ENCODE data around the gene GPR42.

The GPR42 gene, protein sequence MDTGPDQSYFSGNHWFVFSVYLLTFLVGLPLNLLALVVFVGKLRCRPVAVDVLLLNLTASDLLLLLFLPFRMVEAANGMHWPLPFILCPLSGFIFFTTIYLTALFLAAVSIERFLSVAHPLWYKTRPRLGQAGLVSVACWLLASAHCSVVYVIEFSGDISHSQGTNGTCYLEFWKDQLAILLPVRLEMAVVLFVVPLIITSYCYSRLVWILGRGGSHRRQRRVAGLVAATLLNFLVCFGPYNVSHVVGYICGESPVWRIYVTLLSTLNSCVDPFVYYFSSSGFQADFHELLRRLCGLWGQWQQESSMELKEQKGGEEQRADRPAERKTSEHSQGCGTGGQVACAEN

GRCh38 chr19:35370722-35371121 lies at the start of gene GPR42:
Gene GPR42 (plus strand): TSS chr19:35371068. CDS start chr19:35371360, 292 bp downstream.
- H3K27me3 ChIP-seq (ENCODE audit: insufficient read depth, low read depth, severe bottlenecking): no peaks in the 10 kb centered on the region
- no peak for DNase-seq
- no peak for TF ChIP-seq CTCF (IDR thresholded peaks at IDR 0.05; ENCODE audit: low read depth, low read length)

GRCh38 chr19:35321291-35321690 lies 49.6 kb upstream of the GPR42 start:
- no peak overlapping the region for H3K27ac ChIP-seq
- TF ChIP-seq CTCF (IDR thresholded peaks at IDR 0.05; ENCODE audit: low read depth, low read length): no peak
- no peak overlapping the region for H3K4me3 ChIP-seq (ENCODE audit: low read depth, low read length)
- DNase-seq: no peak
- no peaks in the 10 kb centered on the region for H3K9me3 ChIP-seq (ENCODE audit: severe bottlenecking)
- H3K36me3 ChIP-seq: no peaks in the 10 kb centered on the region
- no peaks in the 10 kb centered on the region for H3K27me3 ChIP-seq (ENCODE audit: insufficient read depth, low read depth, severe bottlenecking)

More at GRCh38 chr19:35370722-35371121, at the start of gene GPR42:
- H3K4me3 ChIP-seq (ENCODE audit: low read depth, low read length): no peak within 1 kb of the TSS
- H3K9me3 ChIP-seq (ENCODE audit: severe bottlenecking): no peaks in the 10 kb centered on the region
- H3K36me3 ChIP-seq: no peaks in the 10 kb centered on the region
- H3K27ac ChIP-seq: no peak within 1 kb of the TSS

GRCh38 chr19:35322014-35322413 lies 48.9 kb upstream of the GPR42 start:
- no peaks in the 10 kb centered on the region for H3K9me3 ChIP-seq (ENCODE audit: severe bottlenecking)
- no peaks in the 10 kb centered on the region for H3K36me3 ChIP-seq
- no peaks in the 10 kb centered on the region for H3K27me3 ChIP-seq (ENCODE audit: insufficient read depth, low read depth, severe bottlenecking)
- no peak overlapping the region for H3K27ac ChIP-seq
- no peak for DNase-seq
- H3K4me3 ChIP-seq (ENCODE audit: low read depth, low read length): no peak overlapping the region
- TF ChIP-seq CTCF (IDR thresholded peaks at IDR 0.05; ENCODE audit: low read depth, low read length): no peak

DNA sequence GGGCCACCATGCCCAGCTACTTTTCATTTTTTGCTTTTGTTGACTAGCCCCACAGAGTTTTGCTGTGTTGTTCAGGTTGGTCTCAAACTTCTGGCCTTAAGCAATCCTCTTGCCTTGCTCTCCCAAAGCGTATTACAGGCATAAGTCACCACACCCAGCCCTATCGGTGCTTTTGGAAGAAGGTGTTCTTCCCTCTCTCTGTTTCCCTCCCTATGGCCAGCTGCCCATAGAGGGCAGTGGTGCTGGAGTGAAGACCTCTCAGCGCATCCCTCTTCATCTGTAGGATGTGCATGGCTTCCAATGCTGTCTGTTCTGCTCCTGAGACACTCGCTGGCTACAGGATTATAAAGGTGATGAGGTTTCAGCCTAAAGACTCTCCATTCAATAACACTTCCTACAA lies 43.2 kb upstream of the GPR42 start:
- peak; percentile 50 for DNase-seq
- Histone ChIP-seq H3K9me3 (ENCODE audit: severe bottlenecking) (no peaks in the 10 kb centered on the region), H3K27me3 (ENCODE audit: insufficient read depth, low read depth, severe bottlenecking) (no peaks in the 10 kb centered on the region), H3K4me3 (ENCODE audit: low read depth, low read length) (no peak overlapping the region), H3K36me3 (no peaks in the 10 kb centered on the region), H3K27ac (no peak overlapping the region)
- peak; percentile 69 for TF ChIP-seq CTCF (IDR thresholded peaks at IDR 0.05; ENCODE audit: low read depth, low read length)

DNA sequence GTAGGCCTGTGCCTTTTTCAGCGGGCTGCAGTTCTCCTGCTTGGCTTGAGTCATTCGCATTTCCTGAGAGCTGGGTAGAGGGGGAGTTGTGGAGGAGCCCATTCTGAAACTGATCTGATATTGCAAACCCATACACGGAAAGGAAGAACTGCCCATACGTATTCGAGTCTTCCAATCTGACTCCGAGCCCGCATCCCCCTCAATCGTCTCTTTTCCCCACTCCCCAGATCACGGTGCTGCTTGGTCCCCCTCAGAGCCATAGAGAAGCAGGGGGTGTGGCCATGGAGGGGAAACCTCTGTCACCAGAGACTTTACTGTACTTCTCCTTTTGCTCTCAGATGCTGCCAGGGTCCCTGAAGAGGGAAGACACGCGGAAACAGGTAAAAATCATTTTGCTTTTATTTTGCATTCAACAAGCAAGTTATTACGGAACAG lies 42.0 kb upstream of the GPR42 start, which contains the start of gene CD22:
CD22 (plus strand) TSS at position 337 of the 435 bp plus-strand sequence. CDS start 2,854 bp downstream, outside the sequence.
- Histone ChIP-seq H3K36me3 (no peaks in the 10 kb centered on the region), H3K4me3 (ENCODE audit: low read depth, low read length) (no peak within 1 kb of the TSS), H3K9me3 (ENCODE audit: severe bottlenecking) (no peaks in the 10 kb centered on the region), H3K27me3 (ENCODE audit: insufficient read depth, low read depth, severe bottlenecking) (no peaks in the 10 kb centered on the region), H3K27ac (no peak within 1 kb of the TSS)
- no peak for TF ChIP-seq CTCF (IDR thresholded peaks at IDR 0.05; ENCODE audit: low read depth, low read length)
- no peak for DNase-seq

Data from WERI-Rb-1 (cell line).